Measurements from ENCODE around the gene FAM20C. TPM values are rescaled to one million over a fixed set of nuclear protein-coding genes. Genes with fewer than 3 reads are reported as not detected.

Gene FAM20C
- total RNA-seq, 2 donors from 2014 or later = 13.7 to 19.9 TPM

DNA sequence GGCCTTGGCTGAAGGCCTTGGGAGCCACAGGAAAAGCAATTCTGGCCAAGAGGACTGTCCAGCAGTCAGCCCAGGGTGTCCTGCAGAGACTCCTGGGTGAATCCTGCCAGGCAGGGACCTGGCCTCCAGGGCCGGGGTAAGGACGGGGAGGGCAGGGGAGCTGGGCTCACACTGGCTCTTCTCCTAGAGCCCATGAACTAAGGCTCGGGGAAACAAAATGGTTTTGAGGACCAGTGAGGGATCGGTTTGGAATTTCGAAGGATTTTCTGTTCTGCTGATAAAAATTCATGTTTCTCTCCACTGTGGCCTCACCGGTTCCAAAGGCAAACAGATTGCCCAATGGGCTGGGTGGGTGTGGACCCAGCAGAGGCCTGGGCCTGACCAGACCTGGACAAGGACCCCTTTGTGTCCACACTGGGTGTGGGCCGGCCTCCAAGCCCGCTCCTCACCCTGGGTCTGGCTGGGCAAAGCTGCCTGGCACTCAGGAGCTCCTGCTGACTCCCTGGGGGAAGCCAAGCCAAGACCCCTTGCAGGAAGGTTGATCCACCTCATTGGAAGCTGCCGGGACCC, 27.3 kb downstream of the FAM20C start:
- Histone ChIP-seq H3K9me3 (no peaks in the 10 kb centered on the region), H3K4me1 (peaks cover 0 to 13% of the 10 kb centered on the region in 2 donors), H3K4me3 (no peak overlapping the region), H3K27ac (peak overlapping the region in 1 of 2 donors; percentile 51), H3K36me3 (no peaks in the 10 kb centered on the region), H3K27me3 (no peaks in the 10 kb centered on the region)
- DNase-seq (ENCODE audit: low spot score) = peak; percentile 75
- TF ChIP-seq, protein P1, sequence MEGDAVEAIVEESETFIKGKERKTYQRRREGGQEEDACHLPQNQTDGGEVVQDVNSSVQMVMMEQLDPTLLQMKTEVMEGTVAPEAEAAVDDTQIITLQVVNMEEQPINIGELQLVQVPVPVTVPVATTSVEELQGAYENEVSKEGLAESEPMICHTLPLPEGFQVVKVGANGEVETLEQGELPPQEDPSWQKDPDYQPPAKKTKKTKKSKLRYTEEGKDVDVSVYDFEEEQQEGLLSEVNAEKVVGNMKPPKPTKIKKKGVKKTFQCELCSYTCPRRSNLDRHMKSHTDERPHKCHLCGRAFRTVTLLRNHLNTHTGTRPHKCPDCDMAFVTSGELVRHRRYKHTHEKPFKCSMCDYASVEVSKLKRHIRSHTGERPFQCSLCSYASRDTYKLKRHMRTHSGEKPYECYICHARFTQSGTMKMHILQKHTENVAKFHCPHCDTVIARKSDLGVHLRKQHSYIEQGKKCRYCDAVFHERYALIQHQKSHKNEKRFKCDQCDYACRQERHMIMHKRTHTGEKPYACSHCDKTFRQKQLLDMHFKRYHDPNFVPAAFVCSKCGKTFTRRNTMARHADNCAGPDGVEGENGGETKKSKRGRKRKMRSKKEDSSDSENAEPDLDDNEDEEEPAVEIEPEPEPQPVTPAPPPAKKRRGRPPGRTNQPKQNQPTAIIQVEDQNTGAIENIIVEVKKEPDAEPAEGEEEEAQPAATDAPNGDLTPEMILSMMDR (IDR thresholded peaks at IDR 0.05) = no peak

DNA sequence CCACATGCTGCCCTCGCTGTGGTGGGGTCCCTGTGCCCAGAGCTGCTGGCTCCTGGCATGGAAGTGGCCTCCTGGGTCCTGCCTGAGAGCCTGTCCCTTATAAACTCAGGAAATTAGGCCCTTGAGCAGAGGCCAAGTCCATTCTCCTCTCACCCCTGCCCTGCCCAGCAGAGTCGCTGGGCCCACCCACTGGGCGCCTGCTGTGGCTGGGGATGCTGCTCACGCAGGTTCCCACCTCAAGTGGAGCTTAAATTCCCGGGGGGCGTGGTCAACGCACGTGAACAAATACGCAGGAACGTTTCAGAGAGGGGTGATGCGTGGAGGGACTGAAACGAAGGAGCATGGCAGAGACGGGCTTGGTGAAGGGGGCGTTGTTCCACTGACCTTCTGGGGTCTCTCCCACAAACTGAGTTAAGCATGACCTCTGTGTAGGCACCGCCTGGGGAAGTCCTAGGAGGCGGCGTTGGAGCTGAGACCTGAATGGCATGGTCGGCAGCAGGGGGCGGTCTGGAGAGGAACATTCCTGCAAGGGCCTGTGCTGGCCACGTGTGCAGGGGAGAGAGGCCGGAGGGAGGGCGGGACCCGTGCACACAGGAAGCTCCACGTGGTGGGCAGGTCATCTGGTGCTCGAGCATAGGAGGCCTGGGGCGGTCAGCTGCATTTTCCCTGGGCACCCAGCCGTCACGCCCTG, 27.9 kb downstream of the FAM20C start:
- Histone ChIP-seq H3K27ac (peak overlapping the region in 1 of 2 donors; percentile 51), H3K27me3 (no peaks in the 10 kb centered on the region), H3K4me3 (no peak overlapping the region), H3K36me3 (no peaks in the 10 kb centered on the region), H3K9me3 (no peaks in the 10 kb centered on the region), H3K4me1 (peaks cover 0 to 13% of the 10 kb centered on the region in 2 donors)
- no peak for DNase-seq (ENCODE audit: low spot score)
- TF ChIP-seq, protein P1 (IDR thresholded peaks at IDR 0.05) = no peak

DNA sequence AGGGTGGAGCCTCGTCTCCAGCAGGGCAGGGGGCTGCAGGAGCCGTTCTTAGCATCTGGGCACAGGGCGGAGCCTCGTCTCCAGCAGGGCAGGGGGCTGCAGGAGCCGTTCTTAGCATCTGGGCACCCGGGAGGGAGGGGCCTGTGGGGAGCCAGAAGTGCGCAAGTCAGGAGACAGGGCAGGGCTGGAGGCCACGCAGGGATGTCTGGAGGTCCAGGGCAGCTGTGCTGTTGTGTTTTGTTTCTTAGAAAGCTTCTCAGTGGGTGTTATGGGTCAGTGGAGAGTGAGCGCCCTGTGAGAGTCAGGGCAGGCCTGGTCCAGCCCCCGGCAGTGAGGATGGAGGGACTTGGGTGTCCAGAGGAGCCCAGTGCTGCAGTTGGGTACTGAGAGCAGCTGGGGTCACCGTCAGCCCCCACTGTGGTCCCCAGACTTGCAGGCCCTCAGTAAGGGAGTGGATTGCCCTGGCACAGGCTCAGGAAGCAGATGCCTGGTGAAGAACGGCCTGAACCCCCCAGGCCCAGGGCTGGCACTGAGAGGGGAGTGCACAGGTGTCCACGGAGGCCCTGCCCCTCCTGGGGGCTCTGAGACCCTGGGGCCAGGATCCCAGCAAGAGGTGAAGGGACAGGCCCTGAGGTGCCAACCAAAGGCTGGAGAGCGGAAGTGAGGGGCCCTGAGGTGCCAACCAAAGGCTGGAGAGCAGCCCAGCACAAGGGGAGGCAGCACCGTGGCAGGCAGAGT, 29.8 kb downstream of the FAM20C start:
- Histone ChIP-seq H3K4me1 (peaks cover 0 to 9% of the 10 kb centered on the region in 2 donors), H3K9me3 (no peaks in the 10 kb centered on the region), H3K36me3 (no peaks in the 10 kb centered on the region), H3K4me3 (no peak overlapping the region), H3K27me3 (no peaks in the 10 kb centered on the region), H3K27ac (no peak overlapping the region)
- TF ChIP-seq, protein P1 (IDR thresholded peaks at IDR 0.05) = no peak
- no peak for DNase-seq (ENCODE audit: low spot score)

DNA sequence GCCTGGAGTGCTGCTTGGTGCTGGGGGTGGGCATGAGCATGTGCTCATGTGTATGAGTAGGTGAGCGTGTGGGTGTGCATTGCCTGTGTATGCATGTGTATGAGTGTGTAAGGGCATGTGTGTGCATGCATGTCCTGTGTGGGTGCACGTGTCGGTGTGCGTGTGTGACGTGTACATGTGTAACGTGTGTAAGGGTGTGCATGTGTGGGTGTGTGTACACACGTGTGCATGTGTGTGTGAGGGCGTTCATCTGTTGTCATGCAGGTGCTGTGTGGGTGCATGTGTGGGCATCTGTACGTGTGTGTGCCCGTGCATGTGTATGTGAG, 30.3 kb downstream of the FAM20C start:
- Histone ChIP-seq H3K4me3 (no peak overlapping the region), H3K9me3 (no peaks in the 10 kb centered on the region), H3K27ac (no peak overlapping the region), H3K4me1 (peaks cover 0 to 9% of the 10 kb centered on the region in 2 donors), H3K27me3 (no peaks in the 10 kb centered on the region), H3K36me3 (no peaks in the 10 kb centered on the region)
- TF ChIP-seq, protein P1 (IDR thresholded peaks at IDR 0.05) = no peak
- no peak for DNase-seq (ENCODE audit: low spot score)

DNA sequence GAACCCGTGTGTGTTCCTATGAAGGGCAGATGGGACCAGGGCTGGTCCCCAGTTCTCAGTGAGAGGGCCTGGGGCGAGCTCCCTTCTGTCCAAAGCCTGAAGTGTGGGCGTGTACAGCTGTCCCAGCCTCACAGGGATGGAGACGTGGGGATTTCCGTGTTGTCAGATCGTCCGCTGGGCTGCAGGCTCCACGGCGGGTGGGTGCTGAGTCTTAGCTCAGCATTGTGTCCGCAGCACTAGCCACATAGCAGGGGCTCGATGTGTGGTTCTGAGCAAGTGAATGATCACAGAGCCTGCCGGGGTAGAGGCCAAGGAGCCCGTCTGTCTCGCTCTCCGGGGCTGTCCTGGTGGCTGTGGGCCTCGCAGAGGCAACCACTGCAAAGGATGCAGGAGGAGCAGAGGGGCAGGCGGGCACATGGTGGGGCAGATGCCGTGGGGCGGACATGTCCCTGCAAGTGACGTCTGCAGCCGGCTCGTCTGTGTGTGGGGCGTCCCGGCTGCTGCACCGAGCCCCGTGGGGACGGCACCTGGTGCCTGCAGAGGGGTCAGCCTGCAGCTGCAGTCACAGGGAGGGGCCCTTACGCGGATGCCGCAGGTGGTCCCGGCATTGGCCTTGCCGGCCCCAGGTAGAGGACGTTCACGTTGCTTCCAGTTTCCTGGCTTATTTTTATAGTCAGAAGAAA, 30.9 kb downstream of the FAM20C start:
- Histone ChIP-seq H3K27me3 (no peaks in the 10 kb centered on the region), H3K4me3 (no peak overlapping the region), H3K9me3 (no peaks in the 10 kb centered on the region), H3K4me1 (peaks cover 0 to 9% of the 10 kb centered on the region in 2 donors), H3K27ac (no peak overlapping the region), H3K36me3 (no peaks in the 10 kb centered on the region)
- no peak for DNase-seq (ENCODE audit: low spot score)
- TF ChIP-seq, protein P1 (IDR thresholded peaks at IDR 0.05) = no peak
